Osteocyte (in vitro differentiated cells): ENCODE measurements around the gene MYL6B. TPM values are rescaled to one million over a fixed set of nuclear protein-coding genes. Genes with fewer than 3 reads are reported as not detected.
"Not testable (repeated sequence)": the region's sequence is repeated elsewhere in the genome, so short reads cannot be mapped to it uniquely, and the experiment has no call there.

Source experiments
- DNase-seq: peaks from one replicate; pipeline ENCODE4 v3.0.0; 2021; ENCODE audit warnings: mixed read lengths; ENCODE audit not compliant: unreplicated experiment; ENCODE audit errors: extremely low spot score
- H3K27ac Mint-ChIP-seq: one replicate; pipeline ENCODE4 v1.8.0; 2021; ENCODE audit warnings: mild to moderate bottlenecking, mixed read lengths; ENCODE audit not compliant: unreplicated experiment
- H3K27me3 Mint-ChIP-seq: one replicate; pipeline ENCODE4 v1.8.0; 2021; ENCODE audit warnings: mixed read lengths; ENCODE audit not compliant: unreplicated experiment
- H3K36me3 Mint-ChIP-seq: one replicate; pipeline ENCODE4 v1.8.0; 2021; ENCODE audit warnings: mixed read lengths; ENCODE audit not compliant: unreplicated experiment
- H3K4me1 Mint-ChIP-seq: one replicate; pipeline ENCODE4 v1.8.0; 2021; ENCODE audit warnings: mixed read lengths; ENCODE audit not compliant: unreplicated experiment
- H3K4me3 Mint-ChIP-seq: one replicate; pipeline ENCODE4 v1.8.0; 2021; ENCODE audit warnings: mild to moderate bottlenecking, moderate library complexity, mixed read lengths; ENCODE audit not compliant: unreplicated experiment
- H3K9me3 Mint-ChIP-seq: one replicate; pipeline ENCODE4 v1.8.0; 2021; ENCODE audit warnings: mixed read lengths; ENCODE audit not compliant: unreplicated experiment
- total RNA-seq: library from RNA; stranded (reverse); gene quantifications from 2 replicates; pipeline ENCODE4 v1.2.1, GENCODE V29; 2021
- TF ChIP-seq, protein P1 (sequence below): fragments of 200-600 bp; sonication (generic); IDR thresholded peaks from 2 replicates; pipeline ENCODE4 v1.5.0; 2021; ENCODE audit warnings: antibody characterized with exemption, mild to moderate bottlenecking, moderate library complexity

The MYL6B gene
- total RNA-seq, 1 donor from 2014 or later: 123 TPM

DNA sequence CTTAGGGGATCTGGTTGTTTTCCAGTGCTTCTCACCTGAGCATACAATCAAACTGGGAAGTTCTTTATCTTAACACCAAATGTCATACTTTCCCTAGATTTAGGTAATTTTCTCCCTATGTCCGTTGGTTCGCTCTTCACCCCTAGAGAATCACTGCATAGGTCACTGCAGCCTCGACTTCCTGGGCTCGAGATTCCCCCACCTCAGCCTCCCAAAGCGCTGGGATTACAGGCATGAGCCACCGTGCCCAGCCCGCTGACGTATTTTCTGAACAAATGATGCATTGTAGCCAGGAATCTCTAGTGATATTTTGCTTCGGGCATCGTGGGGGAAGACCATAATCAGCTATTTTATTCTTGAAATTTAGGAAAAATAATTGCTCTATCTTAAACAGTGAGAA is 37.1 kb upstream of the MYL6B start:
- TF ChIP-seq, protein P1, sequence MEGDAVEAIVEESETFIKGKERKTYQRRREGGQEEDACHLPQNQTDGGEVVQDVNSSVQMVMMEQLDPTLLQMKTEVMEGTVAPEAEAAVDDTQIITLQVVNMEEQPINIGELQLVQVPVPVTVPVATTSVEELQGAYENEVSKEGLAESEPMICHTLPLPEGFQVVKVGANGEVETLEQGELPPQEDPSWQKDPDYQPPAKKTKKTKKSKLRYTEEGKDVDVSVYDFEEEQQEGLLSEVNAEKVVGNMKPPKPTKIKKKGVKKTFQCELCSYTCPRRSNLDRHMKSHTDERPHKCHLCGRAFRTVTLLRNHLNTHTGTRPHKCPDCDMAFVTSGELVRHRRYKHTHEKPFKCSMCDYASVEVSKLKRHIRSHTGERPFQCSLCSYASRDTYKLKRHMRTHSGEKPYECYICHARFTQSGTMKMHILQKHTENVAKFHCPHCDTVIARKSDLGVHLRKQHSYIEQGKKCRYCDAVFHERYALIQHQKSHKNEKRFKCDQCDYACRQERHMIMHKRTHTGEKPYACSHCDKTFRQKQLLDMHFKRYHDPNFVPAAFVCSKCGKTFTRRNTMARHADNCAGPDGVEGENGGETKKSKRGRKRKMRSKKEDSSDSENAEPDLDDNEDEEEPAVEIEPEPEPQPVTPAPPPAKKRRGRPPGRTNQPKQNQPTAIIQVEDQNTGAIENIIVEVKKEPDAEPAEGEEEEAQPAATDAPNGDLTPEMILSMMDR: no peak
- Mint-ChIP-seq H3K4me1 (peaks cover 36% of the 10 kb centered on the region), H3K4me3 (peak overlapping the region; percentile 99), H3K27me3 (no peaks in the 10 kb centered on the region), H3K27ac (peak overlapping the region; percentile 98), H3K36me3 (peaks cover 40% of the 10 kb centered on the region), H3K9me3 (no peaks in the 10 kb centered on the region)
- DNase-seq: no peak

DNA sequence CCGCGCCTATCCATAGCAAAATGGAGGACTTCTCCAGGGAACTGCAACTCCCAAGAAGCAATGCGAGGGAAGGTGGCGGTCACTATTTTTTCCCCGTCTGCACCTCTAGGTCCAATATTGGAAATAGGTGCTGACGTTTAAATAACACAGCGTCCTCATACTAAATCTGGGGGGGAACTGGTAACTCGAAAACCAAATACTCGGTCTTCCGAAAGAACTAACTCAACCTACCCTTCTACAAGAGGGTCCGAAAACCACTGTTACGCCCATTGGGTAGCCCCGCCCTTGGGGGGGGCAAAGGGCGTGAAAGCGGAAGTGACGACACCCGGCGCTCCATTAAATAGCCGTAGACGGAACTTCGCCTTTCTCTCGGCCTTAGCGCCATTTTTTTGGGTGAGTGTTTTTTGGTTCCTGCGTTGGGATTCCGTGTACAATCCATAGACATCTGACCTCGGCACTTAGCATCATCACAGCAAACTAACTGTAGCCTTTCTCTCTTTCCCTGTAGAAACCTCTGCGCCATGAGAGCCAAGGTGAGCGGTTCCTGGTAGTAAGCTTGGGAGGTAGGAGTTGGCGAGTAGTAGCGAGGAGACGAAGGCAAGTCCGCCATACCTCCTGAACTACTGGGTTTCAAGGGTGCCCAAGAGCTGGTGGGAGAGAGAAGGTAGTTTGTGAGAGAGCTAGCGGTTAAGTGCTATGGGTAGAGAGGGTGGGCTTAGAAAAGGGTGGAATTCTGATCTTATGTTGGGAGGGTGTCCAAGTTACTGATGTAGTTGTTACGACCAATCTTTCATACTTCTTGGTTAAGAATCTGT is 35.9 kb upstream of the MYL6B start, which contains the start of gene RPL41:
Gene RPL41 (plus strand): TSS at position 367 of the 815 bp plus-strand sequence.
- Mint-ChIP-seq H3K4me1 (peaks cover 36% of the 10 kb centered on the region), H3K9me3 (no peaks in the 10 kb centered on the region), H3K27ac (peak within 1 kb of the TSS; percentile 98), H3K36me3 (peaks cover 35% of the 10 kb centered on the region), H3K4me3 (peak within 1 kb of the TSS; percentile 99), H3K27me3 (no peaks in the 10 kb centered on the region)
- TF ChIP-seq, protein P1: no peak
- peak; percentile 97 for DNase-seq

DNA sequence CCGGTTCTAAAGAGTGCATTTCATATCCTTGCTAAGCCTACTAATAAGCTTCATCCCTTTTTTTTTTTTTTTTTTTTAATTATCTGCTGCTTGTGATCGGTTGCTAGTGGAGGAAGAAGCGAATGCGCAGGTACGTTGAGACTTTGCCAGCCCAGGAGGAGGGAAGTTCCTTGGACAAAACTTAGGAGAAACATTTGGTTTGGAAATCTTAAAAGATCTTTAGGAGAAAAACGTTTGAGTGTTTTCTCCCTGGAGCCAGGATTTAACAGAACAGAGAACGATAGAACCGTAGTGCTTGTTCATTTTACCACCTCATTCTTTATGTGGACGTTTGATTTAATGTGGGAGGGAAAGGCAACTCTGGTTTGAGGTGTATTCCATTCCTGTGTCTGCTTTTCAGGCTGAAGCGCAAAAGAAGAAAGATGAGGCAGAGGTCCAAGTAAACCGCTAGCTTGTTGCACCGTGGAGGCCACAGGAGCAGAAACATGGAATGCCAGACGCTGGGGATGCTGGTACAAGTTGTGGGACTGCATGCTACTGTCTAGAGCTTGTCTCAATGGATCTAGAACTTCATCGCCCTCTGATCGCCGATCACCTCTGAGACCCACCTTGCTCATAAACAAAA is 35.2 kb upstream of the MYL6B start:
- DNase-seq, H3K27me3 Mint-ChIP-seq, H3K9me3 Mint-ChIP-seq: not testable (repeated sequence)
- Mint-ChIP-seq H3K36me3 (peaks cover 33% of the 10 kb centered on the region), H3K4me3 (peak overlapping the region; percentile 99), H3K27ac (peak overlapping the region; percentile 98), H3K4me1 (peaks cover 36% of the 10 kb centered on the region)

DNA sequence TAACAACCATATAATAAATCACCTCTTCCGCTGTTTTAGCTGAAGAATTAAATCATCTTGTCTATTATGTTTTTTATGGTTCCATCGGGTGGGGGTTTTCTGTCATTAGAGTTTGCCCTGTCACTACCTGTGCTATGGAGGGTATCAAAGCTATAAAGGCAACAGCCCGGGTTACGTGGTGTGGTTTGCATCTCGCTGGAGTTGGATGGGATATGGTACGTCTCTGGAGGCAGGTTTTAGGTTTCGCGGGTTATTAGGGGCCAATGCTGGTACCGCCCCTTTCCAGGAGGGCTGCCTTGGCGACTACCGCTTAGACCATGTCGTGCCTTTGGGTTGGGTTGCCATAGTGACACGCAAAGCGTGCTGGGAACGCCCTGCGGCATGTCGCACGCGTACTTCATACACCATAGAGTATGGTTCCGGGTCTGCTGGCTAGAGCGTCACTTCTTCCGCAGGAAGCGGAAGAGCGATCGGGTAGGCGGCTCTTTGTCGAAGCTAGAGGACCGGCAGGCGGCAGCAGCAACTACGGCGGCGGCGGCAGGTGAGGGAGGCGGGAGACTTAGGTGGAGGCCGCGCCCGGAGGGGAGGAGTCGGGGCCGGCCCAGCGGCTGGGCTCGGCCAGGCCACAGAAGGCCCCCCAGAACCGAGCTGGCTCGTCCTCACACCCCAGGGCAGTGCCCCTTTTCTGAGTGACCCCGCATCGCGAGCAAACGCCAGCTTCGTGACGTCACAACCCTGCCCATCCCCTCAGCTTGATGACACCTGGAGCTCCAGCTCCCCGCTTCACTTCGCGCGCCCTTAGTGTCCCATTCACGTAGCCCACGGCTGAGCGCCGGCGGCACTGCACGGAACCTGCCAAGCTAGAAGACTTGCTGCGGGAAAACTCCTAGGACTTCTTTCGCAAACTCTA is 34.4 kb upstream of the MYL6B start, which contains the start of gene ZC3H10:
Gene ZC3H10 (plus strand): TSS at position 489 of the 910 bp plus-strand sequence. CDS start 2,297 bp downstream, outside the sequence.
- no peaks in the 10 kb centered on the region for H3K9me3 Mint-ChIP-seq
- H3K36me3 Mint-ChIP-seq: peaks cover 31% of the 10 kb centered on the region
- peaks cover 36% of the 10 kb centered on the region for H3K4me1 Mint-ChIP-seq
- H3K27ac Mint-ChIP-seq: peak within 1 kb of the TSS; percentile 98
- TF ChIP-seq, protein P1: peak; percentile 66
- no peaks in the 10 kb centered on the region for H3K27me3 Mint-ChIP-seq
- peak; percentile 99 for DNase-seq
- H3K4me3 Mint-ChIP-seq: peak within 1 kb of the TSS; percentile 99

DNA sequence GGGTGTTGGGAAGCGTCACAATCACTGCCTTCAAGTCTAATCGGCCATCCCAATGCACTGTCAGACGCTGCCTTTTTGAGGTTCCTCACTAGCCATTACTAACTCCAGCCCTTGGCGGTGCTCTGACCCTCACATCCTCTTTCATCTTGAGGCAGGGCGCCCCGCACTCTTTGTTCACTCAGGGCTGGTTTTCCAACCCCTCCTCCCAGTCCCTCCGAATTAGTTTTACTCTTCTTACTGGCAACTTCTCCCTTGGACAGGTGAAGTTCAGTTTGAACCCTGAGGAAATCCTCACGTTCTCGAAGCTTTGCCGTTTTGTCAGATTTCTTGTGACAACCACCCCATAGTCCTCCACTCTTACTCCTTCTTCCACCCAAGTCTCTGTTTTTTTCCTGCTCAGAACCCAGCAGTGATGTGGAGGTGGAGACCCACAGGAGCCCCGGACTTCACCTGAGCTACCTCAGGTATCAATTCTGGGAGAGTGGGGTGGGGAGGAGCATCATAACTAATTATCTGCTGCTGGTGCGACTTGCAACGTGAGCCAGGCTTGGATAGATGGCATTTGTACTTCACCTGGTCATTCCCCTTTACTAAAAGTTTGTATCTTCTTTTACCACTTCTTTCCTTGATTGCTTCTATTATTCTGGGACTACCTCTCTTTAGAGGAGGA is 33.6 kb upstream of the MYL6B start:
- Mint-ChIP-seq H3K4me1 (peaks cover 36% of the 10 kb centered on the region), H3K27ac (peak overlapping the region; percentile 98), H3K27me3 (no peaks in the 10 kb centered on the region), H3K4me3 (peak overlapping the region; percentile 99), H3K36me3 (peaks cover 23% of the 10 kb centered on the region), H3K9me3 (no peaks in the 10 kb centered on the region)
- DNase-seq: no peak
- TF ChIP-seq, protein P1: no peak
